Choroid plexus epithelial cell (primary cell): ENCODE measurements around the gene GOT1.
A peak's percentile ranks its signal among the peaks of the same experiment; 100 is the strongest.

ENCODE experiments used
- DNase-seq: peaks from one replicate; pipeline ENCODE4 v3.0.0-alpha.2; 2010; ENCODE audit warnings: low read depth
- H3K4me3 ChIP-seq: 2 replicates; pipeline ENCODE4 v1.5.1; 2011; ENCODE audit warnings: low read depth, mild to moderate bottlenecking, control low read depth, low read length, moderate library complexity
- TF ChIP-seq, protein P1 (sequence below): conservative IDR thresholded peaks from 2 replicates; pipeline ENCODE4 v1.5.1; 2011; ENCODE audit warnings: low read depth, mild to moderate bottlenecking, control low read depth, inconsistent platforms, low read length, moderate library complexity

Gene GOT1

DNA sequence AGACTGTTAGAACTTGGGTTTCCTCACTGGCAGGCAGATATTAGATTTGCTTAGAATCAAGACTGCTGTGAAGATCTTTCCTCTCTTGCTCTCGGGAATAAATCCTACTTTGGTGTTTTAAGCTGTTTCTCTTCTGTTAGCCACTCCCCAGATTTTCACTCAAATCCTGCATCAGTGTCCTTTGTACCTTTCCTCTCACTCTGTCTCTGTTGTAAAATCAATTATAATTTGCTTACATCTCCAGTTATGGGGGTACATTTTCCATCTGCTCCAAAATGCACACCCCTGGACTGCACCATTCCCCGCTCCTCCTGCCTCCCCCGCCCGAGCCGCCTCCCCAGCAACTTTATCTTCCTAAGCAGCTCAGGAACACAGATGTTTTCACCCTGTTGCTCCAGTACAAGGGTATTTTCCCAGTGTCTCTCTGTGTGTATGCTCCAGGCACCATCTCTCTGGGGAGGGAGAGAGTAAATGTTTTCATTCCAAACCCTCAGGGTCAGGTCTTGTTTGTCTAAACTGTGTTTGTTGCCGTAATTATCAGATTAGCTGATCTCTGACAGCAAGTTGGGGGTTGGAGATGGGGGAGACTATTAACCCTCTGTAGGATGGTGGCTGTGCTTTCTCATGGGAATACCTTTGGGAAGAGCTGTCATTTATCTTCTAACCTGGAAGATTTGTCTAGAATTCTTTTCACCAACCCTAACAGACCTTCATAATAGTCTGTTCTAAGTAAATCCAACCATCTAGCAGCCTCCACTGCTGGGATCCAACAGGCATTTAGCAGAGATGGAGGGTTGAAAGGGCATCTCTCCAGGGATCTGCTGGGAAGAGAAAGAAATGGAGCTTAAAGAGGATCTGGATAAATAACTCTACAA lies 20.4 kb upstream of the GOT1 start:
- TF ChIP-seq, protein P1, sequence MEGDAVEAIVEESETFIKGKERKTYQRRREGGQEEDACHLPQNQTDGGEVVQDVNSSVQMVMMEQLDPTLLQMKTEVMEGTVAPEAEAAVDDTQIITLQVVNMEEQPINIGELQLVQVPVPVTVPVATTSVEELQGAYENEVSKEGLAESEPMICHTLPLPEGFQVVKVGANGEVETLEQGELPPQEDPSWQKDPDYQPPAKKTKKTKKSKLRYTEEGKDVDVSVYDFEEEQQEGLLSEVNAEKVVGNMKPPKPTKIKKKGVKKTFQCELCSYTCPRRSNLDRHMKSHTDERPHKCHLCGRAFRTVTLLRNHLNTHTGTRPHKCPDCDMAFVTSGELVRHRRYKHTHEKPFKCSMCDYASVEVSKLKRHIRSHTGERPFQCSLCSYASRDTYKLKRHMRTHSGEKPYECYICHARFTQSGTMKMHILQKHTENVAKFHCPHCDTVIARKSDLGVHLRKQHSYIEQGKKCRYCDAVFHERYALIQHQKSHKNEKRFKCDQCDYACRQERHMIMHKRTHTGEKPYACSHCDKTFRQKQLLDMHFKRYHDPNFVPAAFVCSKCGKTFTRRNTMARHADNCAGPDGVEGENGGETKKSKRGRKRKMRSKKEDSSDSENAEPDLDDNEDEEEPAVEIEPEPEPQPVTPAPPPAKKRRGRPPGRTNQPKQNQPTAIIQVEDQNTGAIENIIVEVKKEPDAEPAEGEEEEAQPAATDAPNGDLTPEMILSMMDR, result no peak
- peak; percentile 24 for DNase-seq
- H3K4me3 ChIP-seq, result no peak overlapping the region

DNA sequence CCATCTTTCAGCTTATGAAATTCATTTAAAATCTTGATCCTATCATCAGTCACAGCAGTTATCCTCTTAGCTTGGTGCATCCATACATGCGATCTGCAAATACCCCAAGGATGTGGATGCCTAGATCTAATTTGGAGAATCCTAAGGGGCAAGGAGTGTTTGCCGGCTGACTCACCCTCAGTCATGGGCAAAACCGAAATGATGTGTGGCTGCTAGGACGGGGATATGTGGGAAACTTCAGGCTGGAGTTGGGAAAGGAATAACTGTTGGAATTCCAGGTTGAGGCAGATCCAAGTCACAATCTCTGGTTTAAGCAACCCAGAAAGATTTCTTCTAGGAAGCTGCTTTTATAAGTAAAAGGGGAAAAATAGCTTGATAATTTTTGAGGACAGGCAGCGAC lies 19.7 kb upstream of the GOT1 start:
- no peak for DNase-seq
- no peak overlapping the region for H3K4me3 ChIP-seq
- TF ChIP-seq, protein P1, result no peak

DNA sequence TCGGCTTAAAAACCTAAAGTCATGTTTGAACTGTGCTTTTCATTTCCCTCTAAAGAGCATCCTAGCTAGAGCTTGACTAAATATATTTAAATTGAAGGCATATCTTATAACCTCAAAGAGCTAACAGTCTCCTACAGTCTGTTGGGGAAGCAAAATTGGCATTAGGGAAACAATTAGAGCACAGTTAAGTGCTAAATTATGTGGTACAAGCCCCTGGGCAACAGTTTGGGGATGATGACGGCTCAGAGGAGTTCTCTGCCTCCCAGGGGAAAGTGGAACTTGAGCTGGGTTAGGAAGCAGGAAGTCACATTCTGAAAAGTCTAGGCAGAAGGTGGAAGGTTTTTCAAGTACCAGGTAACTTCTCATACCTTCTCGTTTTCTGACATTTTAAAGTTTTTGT lies 18.6 kb upstream of the GOT1 start:
- TF ChIP-seq, protein P1, result no peak
- no peak overlapping the region for H3K4me3 ChIP-seq
- no peak for DNase-seq

DNA sequence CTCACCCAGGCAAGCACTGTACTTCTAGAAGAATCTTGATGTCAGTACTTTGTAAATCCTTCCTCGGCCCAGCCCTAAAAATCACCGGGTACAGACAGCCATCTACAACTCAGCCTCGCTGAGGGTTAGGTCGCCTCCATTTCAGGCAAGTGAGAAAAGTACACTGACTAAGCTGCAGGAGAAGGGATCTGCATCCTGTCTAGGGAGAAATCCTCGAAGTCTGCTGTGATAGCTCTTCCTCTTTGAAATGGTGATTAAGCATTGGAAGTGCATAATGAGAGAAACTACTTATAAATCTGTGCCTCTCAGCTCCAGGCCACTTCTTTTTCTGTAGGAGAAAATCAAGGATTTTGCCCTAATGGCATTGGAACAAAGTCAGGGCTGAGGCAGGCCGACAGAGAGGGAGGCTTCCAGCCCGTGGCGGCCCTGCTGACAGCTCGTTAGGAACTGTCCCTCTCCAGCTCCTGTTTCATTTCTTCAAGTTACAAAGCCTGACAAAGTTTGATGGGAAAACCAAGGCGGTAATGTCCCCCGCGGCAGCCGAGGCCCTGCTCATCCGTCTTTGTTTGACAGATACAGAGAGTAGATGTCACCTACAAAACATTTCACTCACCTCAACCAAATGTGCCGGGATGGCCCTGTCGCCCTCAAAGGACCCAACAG lies 14.1 kb upstream of the GOT1 start:
- no peak for DNase-seq
- TF ChIP-seq, protein P1, result no peak
- H3K4me3 ChIP-seq, result no peak overlapping the region

DNA sequence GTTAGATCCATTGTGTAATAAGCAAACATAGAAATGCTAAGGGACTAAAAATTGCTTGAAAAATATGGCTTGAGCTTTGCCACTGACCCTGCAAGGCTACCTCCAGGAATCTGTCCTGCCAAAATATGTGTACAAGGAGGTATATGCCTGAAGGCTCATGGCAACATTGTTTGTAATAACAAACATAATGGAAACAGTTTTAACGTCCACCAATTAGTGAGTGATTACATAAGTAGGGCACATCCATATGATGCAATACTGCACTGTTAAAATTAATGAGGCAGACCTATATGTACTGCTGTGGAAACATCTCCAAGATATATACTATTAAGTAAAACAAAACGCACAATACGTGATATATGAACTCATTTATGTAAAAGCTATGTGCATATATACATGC lies 13.1 kb upstream of the GOT1 start:
- DNase-seq, result no peak
- TF ChIP-seq, protein P1, result no peak
- H3K4me3 ChIP-seq, result no peak overlapping the region

DNA sequence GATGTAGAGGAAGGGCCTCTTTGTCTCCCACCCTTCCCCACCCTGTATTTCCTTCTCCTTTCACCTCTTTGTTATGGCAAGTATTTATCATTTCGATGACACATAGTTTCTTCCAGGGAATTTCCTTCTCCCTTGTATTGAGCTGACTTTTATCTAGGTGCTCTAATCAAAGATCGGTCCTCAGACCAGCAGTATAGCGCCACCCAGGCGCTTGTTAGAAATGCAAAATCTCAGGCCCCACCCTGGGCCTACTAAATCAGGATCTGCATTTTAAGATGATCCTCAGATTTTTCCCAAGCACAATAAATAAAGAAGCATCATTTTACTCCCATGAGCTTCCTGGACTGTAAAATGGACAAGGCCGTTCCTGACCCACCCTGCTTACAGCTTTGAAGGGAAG lies 12.0 kb upstream of the GOT1 start:
- TF ChIP-seq, protein P1, result no peak
- DNase-seq, result no peak
- no peak overlapping the region for H3K4me3 ChIP-seq
